Fibroblast of villous mesenchyme (primary cell): ENCODE data around the gene MRAS. TPM values are rescaled to one million over a fixed set of nuclear protein-coding genes. Genes with fewer than 3 reads are reported as not detected.
A peak's percentile ranks its signal among the peaks of the same experiment; 100 is the strongest.

Experiments used
- DNase-seq: peaks from one replicate; pipeline ENCODE4 v3.0.0-alpha.2; 2010; ENCODE audit warnings: low read depth
- H3K4me3 ChIP-seq: 2 replicates; pipeline ENCODE4 v1.5.1; 2011; ENCODE audit warnings: low read depth, mild to moderate bottlenecking, low read length
- CTCF ChIP-seq: IDR thresholded peaks from 2 replicates; pipeline ENCODE4 v1.5.1; 2012; ENCODE audit warnings: low read depth, mild to moderate bottlenecking, low read length; ENCODE audit not compliant: insufficient read depth
- total RNA-seq: library from RNA; depleted of rRNA; stranded (reverse); fragments of >200 nt; gene quantifications from 2 replicates; pipeline ENCODE4 v1.2.3, GENCODE V29; 2012

MRAS gene
- total RNA-seq, 1 donor = 53.5 TPM

GRCh38 chr3:138384531-138384930 is 36.2 kb downstream of the MRAS start:
- DNase-seq = no peak
- TF ChIP-seq CTCF = no peak
- H3K4me3 ChIP-seq = no peak overlapping the region

GRCh38 chr3:138384976-138385375 is 36.6 kb downstream of the MRAS start:
- DNase-seq = no peak
- TF ChIP-seq CTCF = no peak
- H3K4me3 ChIP-seq = no peak overlapping the region

GRCh38 chr3:138389144-138389601 is 40.8 kb downstream of the MRAS start:
- no peak for TF ChIP-seq CTCF
- no peak overlapping the region for H3K4me3 ChIP-seq
- no peak for DNase-seq

- no peak overlapping the region for H3K4me3 ChIP-seq
- DNase-seq = peak; percentile 80
- TF ChIP-seq CTCF = no peak
Measured at GRCh38 chr3:138389841-138390581, 41.6 kb downstream of the MRAS start.

GRCh38 chr3:138390582-138390932 is 42.2 kb downstream of the MRAS start:
- no peak overlapping the region for H3K4me3 ChIP-seq
- TF ChIP-seq CTCF = no peak

GRCh38 chr3:138394156-138394555 is 45.8 kb downstream of the MRAS start:
- DNase-seq = no peak
- TF ChIP-seq CTCF = no peak

More at GRCh38 chr3:138390582-138390932, 42.2 kb downstream of the MRAS start:
- no peak for DNase-seq

GRCh38 chr3:138394686-138395085 is 46.3 kb downstream of the MRAS start:
- H3K4me3 ChIP-seq = no peak overlapping the region
- DNase-seq = no peak
- TF ChIP-seq CTCF = no peak

More at GRCh38 chr3:138394156-138394555, 45.8 kb downstream of the MRAS start:
- no peak overlapping the region for H3K4me3 ChIP-seq
